HG02938 (cell line): ENCODE measurements around the gene EPHB1.

Source experiments
- ATAC-seq: cut with Tn5 transposase; IDR thresholded peaks from one replicate; pipeline ENCODE4 v1.9.1; 2021; ENCODE audit warnings: mild to moderate bottlenecking, moderate library complexity; ENCODE audit not compliant: unreplicated experiment

EPHB1 gene

DNA sequence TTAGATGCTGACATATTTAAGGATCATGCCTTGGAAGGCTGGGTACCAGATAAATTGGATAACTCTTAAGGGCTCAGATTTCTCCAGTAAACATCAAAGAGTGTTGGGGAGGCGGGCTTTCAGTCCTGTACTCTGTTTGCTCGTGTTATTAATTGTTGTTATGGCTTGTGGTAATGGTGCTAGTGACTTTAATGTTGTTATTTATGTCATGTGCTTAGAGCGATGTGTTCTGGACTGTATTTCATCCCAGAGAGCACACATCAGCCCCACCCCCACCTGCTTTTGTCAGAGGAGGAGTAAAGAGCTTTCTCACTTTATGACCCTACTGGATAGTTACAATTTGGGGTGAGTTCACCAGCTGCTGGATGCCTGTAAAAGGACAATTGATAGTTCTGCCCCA, 386.3 kb downstream of the EPHB1 start:
- ATAC-seq: no peak

- ATAC-seq: no peak
Observed at GRCh38 chr3:135182364-135182998, 387.4 kb downstream of the EPHB1 start.

- ATAC-seq: no peak
Observed at GRCh38 chr3:135190658-135191057, 395.6 kb downstream of the EPHB1 start.

DNA sequence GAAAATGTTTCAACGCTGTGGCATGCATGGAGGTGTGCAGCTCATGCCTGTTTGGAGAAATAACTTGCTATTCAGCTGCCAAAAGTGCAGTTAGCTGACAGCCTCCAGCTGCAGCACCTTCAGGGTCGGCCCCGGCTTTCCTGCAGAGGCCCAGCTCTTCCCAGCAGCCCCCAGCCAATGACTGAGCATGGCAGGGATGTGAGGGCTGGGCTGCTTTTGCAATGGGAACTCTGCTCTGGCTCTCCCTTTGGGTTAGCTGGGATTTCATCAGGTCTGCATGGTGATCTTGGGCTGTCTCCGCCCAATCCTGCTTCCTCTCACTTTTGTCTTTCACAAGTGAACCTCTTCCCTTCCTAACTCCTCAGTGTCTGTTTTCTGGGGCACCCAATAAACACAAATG, 396.6 kb downstream of the EPHB1 start:
- ATAC-seq: no peak

GRCh38 chr3:135192929-135193328, 397.9 kb downstream of the EPHB1 start:
- ATAC-seq: no peak

DNA sequence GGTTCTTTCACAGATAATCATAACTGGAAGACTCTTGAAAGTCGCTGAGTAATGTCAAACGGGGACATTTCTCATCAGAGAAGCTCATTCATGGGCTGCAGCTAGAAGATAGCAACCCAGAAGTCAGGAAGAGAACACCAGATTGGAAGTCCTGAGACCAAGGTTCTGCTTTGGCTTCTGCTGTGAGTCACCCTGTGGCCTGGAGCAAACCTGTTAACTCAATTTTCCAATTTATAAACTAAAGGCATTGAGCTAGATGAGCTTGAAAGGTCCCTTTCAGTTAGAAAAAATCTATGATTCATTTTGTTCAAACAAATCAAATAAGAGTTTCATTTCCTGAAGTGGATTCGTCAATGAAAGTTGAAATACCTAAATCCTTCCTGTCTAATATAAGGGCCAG, 402.2 kb downstream of the EPHB1 start:
- ATAC-seq: peak; percentile 51

GRCh38 chr3:135197856-135198255, 402.8 kb downstream of the EPHB1 start:
- no peak for ATAC-seq

DNA sequence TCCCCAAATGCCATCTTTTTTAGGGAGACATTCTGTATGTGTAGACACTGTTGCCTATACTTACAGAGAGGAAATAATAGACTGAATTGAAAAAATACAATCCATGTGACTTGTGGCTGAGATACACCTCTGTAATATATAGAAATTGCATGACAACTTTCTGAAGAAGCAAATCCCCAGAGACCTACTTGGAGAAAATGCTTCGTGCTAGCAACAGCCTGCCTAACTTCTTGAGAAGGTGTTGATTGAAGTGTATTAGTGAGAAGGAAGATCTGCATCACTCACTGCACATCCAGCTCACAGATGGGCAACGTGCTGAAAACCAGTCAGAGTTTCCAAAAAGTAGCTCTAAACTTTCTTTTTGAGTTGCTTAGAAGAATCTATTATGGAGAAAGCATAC, 404.1 kb downstream of the EPHB1 start:
- ATAC-seq: no peak

DNA sequence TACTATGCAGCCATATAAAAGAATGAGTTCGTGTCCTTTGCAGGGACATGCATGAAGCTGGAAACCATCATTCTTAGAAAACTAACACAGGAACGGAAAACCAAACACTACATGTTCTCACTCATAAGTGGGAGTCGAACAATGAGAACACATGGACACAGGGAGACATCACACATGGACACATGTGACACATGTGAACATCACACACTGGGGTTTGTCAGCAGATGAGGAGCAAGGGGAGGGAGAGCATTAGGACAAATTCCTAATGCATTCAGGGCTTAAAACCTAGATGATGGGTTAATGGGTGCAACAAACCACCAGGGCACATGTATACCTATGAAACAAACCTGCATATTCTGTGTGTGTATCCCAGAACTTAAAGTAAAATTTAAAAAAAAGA, 408.0 kb downstream of the EPHB1 start:
- no peak for ATAC-seq

DNA sequence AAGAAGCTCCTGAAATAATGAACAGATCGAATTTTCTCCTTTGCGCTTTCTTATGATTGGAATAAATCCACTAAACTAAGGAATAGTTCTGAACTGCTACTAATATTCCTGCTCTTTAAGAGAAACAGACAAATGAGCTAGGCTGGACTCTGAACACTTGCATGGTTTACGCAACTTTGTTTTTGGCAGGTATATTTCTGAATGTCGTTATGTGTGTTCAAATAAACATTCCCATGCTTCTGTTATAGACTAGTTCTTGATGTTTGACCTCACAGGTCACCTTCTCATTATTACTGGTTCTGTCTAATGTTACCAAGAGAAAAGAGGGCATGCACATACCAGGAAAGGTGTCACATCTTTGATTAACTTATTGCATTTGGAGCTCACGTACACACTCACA, 418.2 kb downstream of the EPHB1 start:
- no peak for ATAC-seq

- ATAC-seq: no peak
Observed at GRCh38 chr3:135213822-135214221, 418.8 kb downstream of the EPHB1 start.

GRCh38 chr3:135214400-135214799, 419.3 kb downstream of the EPHB1 start:
- ATAC-seq: no peak

GRCh38 chr3:135215516-135215915, 420.5 kb downstream of the EPHB1 start:
- no peak for ATAC-seq

- ATAC-seq: no peak
Observed at GRCh38 chr3:135216659-135217058, 421.6 kb downstream of the EPHB1 start.

GRCh38 chr3:135217730-135218129, 422.7 kb downstream of the EPHB1 start:
- ATAC-seq: no peak

DNA sequence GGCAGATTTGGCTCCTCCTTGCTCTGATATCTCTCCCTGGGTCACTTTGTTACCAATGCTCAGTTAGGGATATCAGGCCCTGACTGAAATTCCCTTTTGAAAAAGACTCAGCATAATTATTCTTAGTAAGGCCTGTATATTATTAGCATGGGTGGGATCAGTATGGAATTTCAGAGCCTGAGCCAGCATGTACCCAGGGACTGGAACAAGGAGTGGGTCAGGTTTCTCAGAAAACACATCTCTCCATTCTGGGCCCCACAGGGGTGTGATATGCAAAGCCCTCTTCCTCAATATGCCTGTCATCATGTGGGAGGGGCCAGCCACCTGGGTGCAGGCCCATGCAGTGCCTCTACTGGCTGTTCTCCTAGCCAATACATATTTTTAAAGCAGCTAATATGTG, 423.2 kb downstream of the EPHB1 start:
- no peak for ATAC-seq

DNA sequence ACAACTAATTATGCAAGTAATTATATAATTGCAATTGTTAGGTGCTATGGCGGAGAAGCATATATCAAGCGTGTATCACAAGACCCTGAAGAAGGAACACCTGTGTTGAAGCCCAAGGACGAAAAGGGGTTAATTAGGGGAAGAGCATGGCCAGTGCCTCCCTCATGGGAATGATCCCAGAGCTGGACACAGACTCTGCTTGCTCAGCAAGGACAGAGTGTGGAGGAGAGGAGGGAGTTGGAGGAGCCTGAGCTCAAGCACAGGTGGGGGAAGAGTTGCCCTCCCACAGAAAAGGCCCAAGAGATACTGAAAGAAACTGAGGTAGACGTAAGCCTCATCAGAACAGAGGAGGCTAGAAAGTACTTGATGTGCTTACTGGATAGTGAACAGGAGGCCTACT, 423.7 kb downstream of the EPHB1 start:
- ATAC-seq: no peak

- ATAC-seq: no peak
Observed at GRCh38 chr3:135224815-135225362, 429.8 kb downstream of the EPHB1 start.

GRCh38 chr3:135226057-135226456, 431.0 kb downstream of the EPHB1 start:
- ATAC-seq: peak; percentile 58

- no peak for ATAC-seq
Observed at GRCh38 chr3:135228201-135228600, 433.1 kb downstream of the EPHB1 start.

DNA sequence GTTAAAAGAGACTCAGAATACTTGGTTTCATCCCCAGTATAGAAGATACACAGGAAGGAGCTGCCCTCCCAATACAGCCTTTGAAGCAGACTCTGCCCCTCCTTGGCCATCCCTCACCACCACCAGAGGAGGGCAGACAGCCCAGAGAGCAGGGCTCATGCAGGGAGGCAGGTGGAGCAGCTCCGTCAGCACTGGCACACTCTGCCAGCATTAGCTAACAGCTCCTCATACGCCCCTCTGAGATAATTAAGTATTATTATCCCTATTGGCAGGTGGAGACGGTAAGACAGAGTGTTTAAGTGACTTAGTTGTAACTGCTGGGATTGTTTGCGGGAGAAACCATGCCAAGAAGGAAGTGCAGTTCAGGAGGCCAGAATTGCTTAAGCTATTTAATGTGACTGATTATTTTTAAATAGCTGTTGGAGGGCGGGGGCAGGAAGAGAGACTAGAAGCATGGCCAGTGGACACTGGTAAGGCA, 434.0 kb downstream of the EPHB1 start:
- no peak for ATAC-seq

GRCh38 chr3:135231737-135232136, 436.7 kb downstream of the EPHB1 start:
- no peak for ATAC-seq

GRCh38 chr3:135232226-135232625, 437.2 kb downstream of the EPHB1 start:
- no peak for ATAC-seq
